Peyer's patch (tissue), 4 donors: Measurements from ENCODE around the gene CHKB.

Source experiments
- POLR2A ChIP-seq, 2 donors: fragments of 450-650 bp; IDR thresholded peaks; one replicate each; pipeline ENCODE4 v1.5.1; 2017; ENCODE audit warnings: antibody characterized with exemption in 2 of 2, mild to moderate bottlenecking in 2 of 2, moderate library complexity in 2 of 2
- TF ChIP-seq, protein P1 (sequence below), 6 experiments: fragments of 450-650 bp in 4 of 6; fragments of 200-600 bp in 2 of 6; sonication (generic) in 1 of 6; IDR thresholded peaks; one replicate each; pipeline ENCODE4 v1.5.1; 2017 to 2019; ENCODE audit warnings: antibody characterized with exemption in 6 of 6, mild to moderate bottlenecking in 3 of 6, moderate library complexity in 1 of 6

- TF ChIP-seq POLR2A (IDR thresholded peaks at IDR 0.05): no peak
- TF ChIP-seq, protein P1, sequence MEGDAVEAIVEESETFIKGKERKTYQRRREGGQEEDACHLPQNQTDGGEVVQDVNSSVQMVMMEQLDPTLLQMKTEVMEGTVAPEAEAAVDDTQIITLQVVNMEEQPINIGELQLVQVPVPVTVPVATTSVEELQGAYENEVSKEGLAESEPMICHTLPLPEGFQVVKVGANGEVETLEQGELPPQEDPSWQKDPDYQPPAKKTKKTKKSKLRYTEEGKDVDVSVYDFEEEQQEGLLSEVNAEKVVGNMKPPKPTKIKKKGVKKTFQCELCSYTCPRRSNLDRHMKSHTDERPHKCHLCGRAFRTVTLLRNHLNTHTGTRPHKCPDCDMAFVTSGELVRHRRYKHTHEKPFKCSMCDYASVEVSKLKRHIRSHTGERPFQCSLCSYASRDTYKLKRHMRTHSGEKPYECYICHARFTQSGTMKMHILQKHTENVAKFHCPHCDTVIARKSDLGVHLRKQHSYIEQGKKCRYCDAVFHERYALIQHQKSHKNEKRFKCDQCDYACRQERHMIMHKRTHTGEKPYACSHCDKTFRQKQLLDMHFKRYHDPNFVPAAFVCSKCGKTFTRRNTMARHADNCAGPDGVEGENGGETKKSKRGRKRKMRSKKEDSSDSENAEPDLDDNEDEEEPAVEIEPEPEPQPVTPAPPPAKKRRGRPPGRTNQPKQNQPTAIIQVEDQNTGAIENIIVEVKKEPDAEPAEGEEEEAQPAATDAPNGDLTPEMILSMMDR (IDR thresholded peaks at IDR 0.05): no peak
Measured at GRCh38 chr22:50579752-50580151, 2.9 kb downstream of the CHKB start.
